ENCODE data around the gene GARNL3.

GRCh38 chr9:127264462-127265219, at the start of gene GARNL3:
- TF ChIP-seq CTCF (IDR thresholded peaks at IDR 0.05), result no peak
- no peak for TF ChIP-seq POLR2AphosphoS5 (IDR thresholded peaks at IDR 0.05; ENCODE audit: low read depth, low read length)
- TF ChIP-seq, protein P1, sequence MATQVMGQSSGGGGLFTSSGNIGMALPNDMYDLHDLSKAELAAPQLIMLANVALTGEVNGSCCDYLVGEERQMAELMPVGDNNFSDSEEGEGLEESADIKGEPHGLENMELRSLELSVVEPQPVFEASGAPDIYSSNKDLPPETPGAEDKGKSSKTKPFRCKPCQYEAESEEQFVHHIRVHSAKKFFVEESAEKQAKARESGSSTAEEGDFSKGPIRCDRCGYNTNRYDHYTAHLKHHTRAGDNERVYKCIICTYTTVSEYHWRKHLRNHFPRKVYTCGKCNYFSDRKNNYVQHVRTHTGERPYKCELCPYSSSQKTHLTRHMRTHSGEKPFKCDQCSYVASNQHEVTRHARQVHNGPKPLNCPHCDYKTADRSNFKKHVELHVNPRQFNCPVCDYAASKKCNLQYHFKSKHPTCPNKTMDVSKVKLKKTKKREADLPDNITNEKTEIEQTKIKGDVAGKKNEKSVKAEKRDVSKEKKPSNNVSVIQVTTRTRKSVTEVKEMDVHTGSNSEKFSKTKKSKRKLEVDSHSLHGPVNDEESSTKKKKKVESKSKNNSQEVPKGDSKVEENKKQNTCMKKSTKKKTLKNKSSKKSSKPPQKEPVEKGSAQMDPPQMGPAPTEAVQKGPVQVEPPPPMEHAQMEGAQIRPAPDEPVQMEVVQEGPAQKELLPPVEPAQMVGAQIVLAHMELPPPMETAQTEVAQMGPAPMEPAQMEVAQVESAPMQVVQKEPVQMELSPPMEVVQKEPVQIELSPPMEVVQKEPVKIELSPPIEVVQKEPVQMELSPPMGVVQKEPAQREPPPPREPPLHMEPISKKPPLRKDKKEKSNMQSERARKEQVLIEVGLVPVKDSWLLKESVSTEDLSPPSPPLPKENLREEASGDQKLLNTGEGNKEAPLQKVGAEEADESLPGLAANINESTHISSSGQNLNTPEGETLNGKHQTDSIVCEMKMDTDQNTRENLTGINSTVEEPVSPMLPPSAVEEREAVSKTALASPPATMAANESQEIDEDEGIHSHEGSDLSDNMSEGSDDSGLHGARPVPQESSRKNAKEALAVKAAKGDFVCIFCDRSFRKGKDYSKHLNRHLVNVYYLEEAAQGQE (IDR thresholded peaks at IDR 0.05; ENCODE audit: insufficient read depth in 1 of 2, low read depth in 2 of 2, low read length in 1 of 2), result no peak
- TF ChIP-seq SIN3A (IDR thresholded peaks at IDR 0.05; ENCODE audit: borderline replicate concordance, insufficient read depth, low read depth, low read length), result no peak
- no peak for TF ChIP-seq TCF7L2 (IDR thresholded peaks at IDR 0.05; ENCODE audit: low read depth, low read length)
